Adrenal gland (tissue), 5 donors: Measurements from ENCODE around the gene ZNF93.

Source experiments
- CTCF ChIP-seq, 6 experiments: fragments of 450-650 bp in 4 of 6; fragments of 200-600 bp in 2 of 6; sonication (generic) in 1 of 6; IDR thresholded peaks; 1 replicate in 5 of 6; 2 replicates in 1 of 6; pipeline versions ENCODE4 v1.5.1 to v1.8.0; 2016 to 2021; ENCODE audit warnings: antibody characterized with exemption in 6 of 6, mild to moderate bottlenecking in 2 of 6, moderate library complexity in 1 of 6
- POLR2A ChIP-seq, 2 donors: fragments of 450-650 bp; IDR thresholded peaks; one replicate each; pipeline ENCODE4 v1.6.1; 2017; ENCODE audit warnings: antibody characterized with exemption in 2 of 2, mild to moderate bottlenecking in 2 of 2, moderate library complexity in 1 of 2
- donor health status: DM: no; HTN: no; CAD: no.

- TF ChIP-seq POLR2A (IDR thresholded peaks at IDR 0.05) (no peak), CTCF (IDR thresholded peaks at IDR 0.05) (no peak)
Measured at GRCh38 chr19:19914596-19914995, 13.8 kb downstream of the ZNF93 start.
